ENCODE measurements around the gene ARID1B.
A peak's percentile ranks its signal among the peaks of the same experiment; 100 is the strongest.
"Not testable (repeated sequence)": the region's sequence is repeated elsewhere in the genome, so short reads cannot be mapped to it uniquely, and the experiment has no call there.

Gene ARID1B

GRCh38 chr6:157147054-157148026 lies 370.2 kb downstream of the ARID1B start:
- DNase-seq = not testable (repeated sequence)

- DNase-seq = no peak
These were observed 371.5 kb downstream of the ARID1B start for GRCh38 chr6:157148391-157149323.

- DNase-seq = no peak
These were observed 372.9 kb downstream of the ARID1B start for GRCh38 chr6:157150076-157150475.

- no peak for DNase-seq
These were observed 373.9 kb downstream of the ARID1B start for GRCh38 chr6:157151029-157151428.

GRCh38 chr6:157151989-157152388 lies 374.8 kb downstream of the ARID1B start:
- DNase-seq = no peak

GRCh38 chr6:157152556-157152955 lies 375.4 kb downstream of the ARID1B start:
- no peak for DNase-seq

- no peak for DNase-seq
These were observed 378.6 kb downstream of the ARID1B start for GRCh38 chr6:157155804-157156203.

GRCh38 chr6:157157258-157157657 lies 380.1 kb downstream of the ARID1B start:
- DNase-seq = peak; percentile 70

- DNase-seq = no peak
These were observed 381.3 kb downstream of the ARID1B start for GRCh38 chr6:157158456-157158855.

GRCh38 chr6:157158897-157159296 lies 381.7 kb downstream of the ARID1B start:
- no peak for DNase-seq

GRCh38 chr6:157159348-157159747 lies 382.2 kb downstream of the ARID1B start:
- DNase-seq = no peak

GRCh38 chr6:157161912-157162311 lies 384.7 kb downstream of the ARID1B start:
- DNase-seq = no peak

- DNase-seq = no peak
These were observed 385.7 kb downstream of the ARID1B start for GRCh38 chr6:157162766-157163433.

- DNase-seq = peak; percentile 11
These were observed 386.4 kb downstream of the ARID1B start for GRCh38 chr6:157163434-157164159.

- no peak for DNase-seq
These were observed 387.8 kb downstream of the ARID1B start for GRCh38 chr6:157164972-157165371.

GRCh38 chr6:157166784-157167183 lies 389.6 kb downstream of the ARID1B start:
- DNase-seq = no peak

GRCh38 chr6:157167837-157168236 lies 390.7 kb downstream of the ARID1B start:
- no peak for DNase-seq

- DNase-seq = no peak
These were observed 391.3 kb downstream of the ARID1B start for GRCh38 chr6:157168471-157168870.

- DNase-seq = no peak
These were observed 392.0 kb downstream of the ARID1B start for GRCh38 chr6:157169226-157169625.

GRCh38 chr6:157169656-157170055 lies 392.5 kb downstream of the ARID1B start:
- no peak for DNase-seq

- DNase-seq = no peak
These were observed 393.4 kb downstream of the ARID1B start for GRCh38 chr6:157170535-157170934.

- DNase-seq = no peak
These were observed 394.6 kb downstream of the ARID1B start for GRCh38 chr6:157171801-157172200.
